HEK293 (cell line): ENCODE data around the gene MBD3L5.

Experiments used
- KLF1 ChIP-seq: fragments of 450-650 bp; formaldehyde crosslinking; IDR thresholded peaks from 2 replicates; pipeline ENCODE4 v1.5.1; 2016; ENCODE audit warnings: missing biosample characterization, missing genetic modification characterization
- RBAK ChIP-seq: fragments of 450-650 bp; formaldehyde crosslinking; IDR thresholded peaks from 2 replicates; pipeline ENCODE4 v1.5.1; 2016; ENCODE audit warnings: missing biosample characterization, missing genetic modification characterization
- ZNF114 ChIP-seq: fragments of 450-650 bp; formaldehyde crosslinking; IDR thresholded peaks from 2 replicates; pipeline ENCODE4 v1.5.0; 2017; ENCODE audit warnings: missing biosample characterization, missing genetic modification characterization
- ZNF16 ChIP-seq: fragments of 450-650 bp; formaldehyde crosslinking; IDR thresholded peaks from 2 replicates; pipeline ENCODE4 v1.5.1; 2016; ENCODE audit warnings: low read depth, missing biosample characterization, missing genetic modification characterization
- ZNF354C ChIP-seq: fragments of 450-650 bp; formaldehyde crosslinking; IDR thresholded peaks from 2 replicates; pipeline ENCODE4 v1.5.1; 2016; ENCODE audit warnings: missing biosample characterization, missing genetic modification characterization, low read depth, borderline replicate concordance
- ZNF501 ChIP-seq: fragments of 450-650 bp; formaldehyde crosslinking; IDR thresholded peaks from 2 replicates; pipeline ENCODE4 v1.5.1; 2016; ENCODE audit warnings: missing biosample characterization, missing genetic modification characterization
- ZNF610 ChIP-seq: fragments of 450-650 bp; formaldehyde crosslinking; IDR thresholded peaks from 2 replicates; pipeline ENCODE4 v1.5.1; 2016; ENCODE audit warnings: missing biosample characterization, missing genetic modification characterization, borderline replicate concordance
- TF ChIP-seq, protein P1 (sequence below): fragments of 450-650 bp; formaldehyde crosslinking; IDR thresholded peaks from 2 replicates; pipeline ENCODE4 v1.5.1; 2016; ENCODE audit warnings: missing biosample characterization, missing genetic modification characterization

DNA sequence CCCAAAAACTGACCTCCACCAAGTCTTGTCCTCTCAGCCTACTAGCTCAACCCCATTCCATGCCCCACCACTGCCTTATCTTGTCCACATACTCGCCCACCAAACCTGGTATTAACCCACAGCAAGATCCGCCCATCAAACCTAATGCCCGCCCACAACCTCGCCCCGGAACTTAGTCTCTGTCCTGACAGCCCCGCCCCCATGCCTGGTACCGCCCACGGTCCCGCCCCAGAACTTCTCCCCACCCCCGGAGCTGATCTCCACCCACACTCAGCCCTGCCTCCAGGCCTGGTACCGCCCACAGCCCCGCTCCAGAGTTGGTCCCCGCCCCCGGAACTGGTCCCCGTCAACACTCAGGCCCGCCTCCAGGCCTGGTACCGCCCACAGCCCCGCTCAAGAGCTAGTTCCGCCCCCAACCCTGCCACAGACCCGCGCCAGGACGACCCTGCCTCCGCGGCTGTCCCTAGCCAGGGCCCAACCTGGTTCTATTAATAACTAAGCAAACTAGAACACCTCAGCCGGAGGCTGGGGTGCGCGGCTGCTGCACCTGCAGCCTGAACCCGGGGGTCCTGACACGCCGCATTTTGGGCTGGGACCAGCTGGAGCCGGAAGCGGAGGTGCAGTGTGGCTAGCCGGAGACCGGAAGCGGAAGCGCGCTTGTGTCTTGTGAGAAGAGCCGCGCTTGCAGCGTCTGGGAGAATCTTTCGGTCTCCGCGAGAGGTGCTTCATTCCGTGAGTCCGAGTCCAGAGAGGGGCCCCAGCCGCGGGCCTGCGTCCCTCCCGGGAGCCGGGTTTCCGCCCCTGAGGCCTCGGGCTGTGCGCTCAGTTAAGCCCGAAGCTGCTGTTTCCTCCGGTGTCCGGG, 38.9 kb downstream of the MBD3L5 start, which contains the start of gene ZNF557:
- TF ChIP-seq ZNF501 (tag by site-specific recombination), result peak; percentile 53; the same call in 1 of the 2 replicates
- peak; percentile 66 for TF ChIP-seq KLF1 (tag by site-specific recombination)
- 0 out of 2 replicates have a peak, but pooled peaks have one; percentile 26 for TF ChIP-seq ZNF610 (tag by site-specific recombination)
- TF ChIP-seq ZNF114 (tag by site-specific recombination), result no peak
- TF ChIP-seq ZNF354C (tag by site-specific recombination), result no peak
- TF ChIP-seq, protein P1, sequence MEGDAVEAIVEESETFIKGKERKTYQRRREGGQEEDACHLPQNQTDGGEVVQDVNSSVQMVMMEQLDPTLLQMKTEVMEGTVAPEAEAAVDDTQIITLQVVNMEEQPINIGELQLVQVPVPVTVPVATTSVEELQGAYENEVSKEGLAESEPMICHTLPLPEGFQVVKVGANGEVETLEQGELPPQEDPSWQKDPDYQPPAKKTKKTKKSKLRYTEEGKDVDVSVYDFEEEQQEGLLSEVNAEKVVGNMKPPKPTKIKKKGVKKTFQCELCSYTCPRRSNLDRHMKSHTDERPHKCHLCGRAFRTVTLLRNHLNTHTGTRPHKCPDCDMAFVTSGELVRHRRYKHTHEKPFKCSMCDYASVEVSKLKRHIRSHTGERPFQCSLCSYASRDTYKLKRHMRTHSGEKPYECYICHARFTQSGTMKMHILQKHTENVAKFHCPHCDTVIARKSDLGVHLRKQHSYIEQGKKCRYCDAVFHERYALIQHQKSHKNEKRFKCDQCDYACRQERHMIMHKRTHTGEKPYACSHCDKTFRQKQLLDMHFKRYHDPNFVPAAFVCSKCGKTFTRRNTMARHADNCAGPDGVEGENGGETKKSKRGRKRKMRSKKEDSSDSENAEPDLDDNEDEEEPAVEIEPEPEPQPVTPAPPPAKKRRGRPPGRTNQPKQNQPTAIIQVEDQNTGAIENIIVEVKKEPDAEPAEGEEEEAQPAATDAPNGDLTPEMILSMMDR (tag by site-specific recombination), result no peak; the same call in 1 of the 2 replicates
- no peak for TF ChIP-seq RBAK
- no peak for TF ChIP-seq ZNF16 (tag by site-specific recombination)
